Measurements from ENCODE around the gene CDC42BPA. TPM values are rescaled to one million over a fixed set of nuclear protein-coding genes. Genes with fewer than 3 reads are reported as not detected.

The CDC42BPA gene
- total and polyA plus RNA-seq, 2 of the 13 experiments (the other 11 are each of a cell fraction or from before 2014, with no cell fraction given): 6.5 to 16.0 TPM

DNA sequence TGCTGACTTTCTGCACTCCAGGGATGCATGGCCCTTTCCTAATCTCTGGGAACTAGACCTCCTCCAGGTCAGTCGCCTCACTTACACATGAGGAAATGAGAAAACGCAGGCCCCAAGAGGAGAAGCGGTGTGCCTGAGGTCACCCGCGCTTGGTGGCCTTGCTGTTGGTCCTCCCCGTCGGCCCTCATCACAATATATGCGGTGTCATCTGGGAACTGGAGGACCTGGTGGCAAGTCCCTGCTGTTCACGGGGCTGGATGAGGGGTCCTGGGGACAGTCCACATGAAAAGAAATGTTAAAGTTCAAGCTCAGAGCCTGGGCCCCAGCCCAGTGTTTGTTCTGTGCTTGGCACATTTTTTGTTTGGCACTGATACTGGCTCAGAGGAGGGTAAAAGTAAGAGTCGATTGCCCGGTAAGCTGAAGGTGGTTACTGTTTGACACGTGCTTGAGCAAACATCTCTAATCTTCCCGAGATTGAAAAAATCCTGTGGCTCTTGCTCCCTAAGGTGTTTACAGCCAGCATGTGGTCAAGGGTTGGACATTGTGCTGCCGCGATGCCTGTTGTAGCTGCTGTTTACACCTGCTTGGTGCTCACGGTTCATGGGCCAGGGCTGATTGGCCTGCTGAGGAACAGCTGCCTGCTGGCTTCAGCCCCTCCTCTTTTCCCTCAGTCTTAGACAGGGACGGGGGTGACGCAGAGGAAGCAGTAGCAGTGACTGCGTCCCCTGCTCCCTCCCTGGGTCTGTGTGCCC lies 373.0 kb downstream of the CDC42BPA start (continued):
- TF ChIP-seq, protein P1, sequence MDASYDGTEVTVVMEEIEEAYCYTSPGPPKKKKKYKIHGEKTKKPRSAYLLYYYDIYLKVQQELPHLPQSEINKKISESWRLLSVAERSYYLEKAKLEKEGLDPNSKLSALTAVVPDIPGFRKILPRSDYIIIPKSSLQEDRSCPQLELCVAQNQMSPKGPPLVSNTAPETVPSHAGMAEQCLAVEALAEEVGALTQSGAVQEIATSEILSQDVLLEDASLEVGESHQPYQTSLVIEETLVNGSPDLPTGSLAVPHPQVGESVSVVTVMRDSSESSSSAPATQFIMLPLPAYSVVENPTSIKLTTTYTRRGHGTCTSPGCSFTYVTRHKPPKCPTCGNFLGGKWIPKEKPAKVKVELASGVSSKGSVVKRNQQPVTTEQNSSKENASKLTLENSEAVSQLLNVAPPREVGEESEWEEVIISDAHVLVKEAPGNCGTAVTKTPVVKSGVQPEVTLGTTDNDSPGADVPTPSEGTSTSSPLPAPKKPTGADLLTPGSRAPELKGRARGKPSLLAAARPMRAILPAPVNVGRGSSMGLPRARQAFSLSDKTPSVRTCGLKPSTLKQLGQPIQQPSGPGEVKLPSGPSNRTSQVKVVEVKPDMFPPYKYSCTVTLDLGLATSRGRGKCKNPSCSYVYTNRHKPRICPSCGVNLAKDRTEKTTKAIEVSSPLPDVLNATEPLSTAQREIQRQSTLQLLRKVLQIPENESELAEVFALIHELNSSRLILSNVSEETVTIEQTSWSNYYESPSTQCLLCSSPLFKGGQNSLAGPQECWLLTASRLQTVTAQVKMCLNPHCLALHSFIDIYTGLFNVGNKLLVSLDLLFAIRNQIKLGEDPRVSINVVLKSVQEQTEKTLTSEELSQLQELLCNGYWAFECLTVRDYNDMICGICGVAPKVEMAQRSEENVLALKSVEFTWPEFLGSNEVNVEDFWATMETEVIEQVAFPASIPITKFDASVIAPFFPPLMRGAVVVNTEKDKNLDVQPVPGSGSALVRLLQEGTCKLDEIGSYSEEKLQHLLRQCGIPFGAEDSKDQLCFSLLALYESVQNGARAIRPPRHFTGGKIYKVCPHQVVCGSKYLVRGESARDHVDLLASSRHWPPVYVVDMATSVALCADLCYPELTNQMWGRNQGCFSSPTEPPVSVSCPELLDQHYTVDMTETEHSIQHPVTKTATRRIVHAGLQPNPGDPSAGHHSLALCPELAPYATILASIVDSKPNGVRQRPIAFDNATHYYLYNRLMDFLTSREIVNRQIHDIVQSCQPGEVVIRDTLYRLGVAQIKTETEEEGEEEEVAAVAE (CRISPR knock-in tag; IDR thresholded peaks at IDR 0.05; ENCODE audit: borderline replicate concordance): no peak
- TF ChIP-seq, protein P2, sequence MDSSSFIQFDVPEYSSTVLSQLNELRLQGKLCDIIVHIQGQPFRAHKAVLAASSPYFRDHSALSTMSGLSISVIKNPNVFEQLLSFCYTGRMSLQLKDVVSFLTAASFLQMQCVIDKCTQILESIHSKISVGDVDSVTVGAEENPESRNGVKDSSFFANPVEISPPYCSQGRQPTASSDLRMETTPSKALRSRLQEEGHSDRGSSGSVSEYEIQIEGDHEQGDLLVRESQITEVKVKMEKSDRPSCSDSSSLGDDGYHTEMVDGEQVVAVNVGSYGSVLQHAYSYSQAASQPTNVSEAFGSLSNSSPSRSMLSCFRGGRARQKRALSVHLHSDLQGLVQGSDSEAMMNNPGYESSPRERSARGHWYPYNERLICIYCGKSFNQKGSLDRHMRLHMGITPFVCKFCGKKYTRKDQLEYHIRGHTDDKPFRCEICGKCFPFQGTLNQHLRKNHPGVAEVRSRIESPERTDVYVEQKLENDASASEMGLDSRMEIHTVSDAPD (CRISPR knock-in tag; IDR thresholded peaks at IDR 0.05): peak; percentile 35; the same call in 1 of the 2 replicates
- TF ChIP-seq PRPF4 (IDR thresholded peaks at IDR 0.05; ENCODE audit: low read depth, low read length, poor library complexity, severe bottlenecking) (no peak), MATR3 (CRISPR knock-in tag; IDR thresholded peaks at IDR 0.05) (no peak), KDM5B (CRISPR knock-in tag; IDR thresholded peaks at IDR 0.05; ENCODE audit: borderline replicate concordance) (peak; percentile 64; the same call in 1 of the 2 replicates), KMT2A (CRISPR knock-in tag; IDR thresholded peaks at IDR 0.05) (peak; percentile 55; the same call in 1 of the 2 replicates), ZMYM2 (CRISPR knock-in tag; IDR thresholded peaks at IDR 0.05) (0 out of 2 replicates have a peak, but pooled peaks have one; percentile 35), PLRG1 (conservative IDR thresholded peaks at IDR 0.05) (no peak), ZNF34 (CRISPR knock-in tag; IDR thresholded peaks at IDR 0.05; ENCODE audit: borderline replicate concordance) (no peak), TCF12 (IDR thresholded peaks at IDR 0.05) (no peak), TCF12 (CRISPR knock-in tag; IDR thresholded peaks at IDR 0.05) (peak; percentile 41; the same call in 1 of the 2 replicates), ZNF549 (CRISPR knock-in tag; IDR thresholded peaks at IDR 0.05) (no peak), ZNF160 (CRISPR knock-in tag; IDR thresholded peaks at IDR 0.05) (no peak; the same call in 1 of the 2 replicates), SOX5 (CRISPR knock-in tag; IDR thresholded peaks at IDR 0.05; ENCODE audit: borderline replicate concordance) (peak; percentile 71; the same call in 1 of the 2 replicates), NR2F2 (IDR thresholded peaks at IDR 0.05; ENCODE audit: borderline replicate concordance, low read depth) (0 out of 2 replicates have a peak, but pooled peaks have one; percentile 34), FOXK2 (IDR thresholded peaks at IDR 0.05) (peak; percentile 97)
- TF ChIP-seq, protein P3, sequence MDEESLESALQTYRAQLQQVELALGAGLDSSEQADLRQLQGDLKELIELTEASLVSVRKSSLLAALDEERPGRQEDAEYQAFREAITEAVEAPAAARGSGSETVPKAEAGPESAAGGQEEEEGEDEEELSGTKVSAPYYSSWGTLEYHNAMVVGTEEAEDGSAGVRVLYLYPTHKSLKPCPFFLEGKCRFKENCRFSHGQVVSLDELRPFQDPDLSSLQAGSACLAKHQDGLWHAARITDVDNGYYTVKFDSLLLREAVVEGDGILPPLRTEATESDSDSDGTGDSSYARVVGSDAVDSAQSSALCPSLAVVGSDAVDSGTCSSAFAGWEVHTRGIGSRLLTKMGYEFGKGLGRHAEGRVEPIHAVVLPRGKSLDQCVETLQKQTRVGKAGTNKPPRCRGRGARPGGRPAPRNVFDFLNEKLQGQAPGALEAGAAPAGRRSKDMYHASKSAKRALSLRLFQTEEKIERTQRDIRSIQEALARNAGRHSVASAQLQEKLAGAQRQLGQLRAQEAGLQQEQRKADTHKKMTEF (CRISPR knock-in tag; IDR thresholded peaks at IDR 0.05): peak; percentile 59; the same call in 1 of the 2 replicates
- TF ChIP-seq, protein P4, sequence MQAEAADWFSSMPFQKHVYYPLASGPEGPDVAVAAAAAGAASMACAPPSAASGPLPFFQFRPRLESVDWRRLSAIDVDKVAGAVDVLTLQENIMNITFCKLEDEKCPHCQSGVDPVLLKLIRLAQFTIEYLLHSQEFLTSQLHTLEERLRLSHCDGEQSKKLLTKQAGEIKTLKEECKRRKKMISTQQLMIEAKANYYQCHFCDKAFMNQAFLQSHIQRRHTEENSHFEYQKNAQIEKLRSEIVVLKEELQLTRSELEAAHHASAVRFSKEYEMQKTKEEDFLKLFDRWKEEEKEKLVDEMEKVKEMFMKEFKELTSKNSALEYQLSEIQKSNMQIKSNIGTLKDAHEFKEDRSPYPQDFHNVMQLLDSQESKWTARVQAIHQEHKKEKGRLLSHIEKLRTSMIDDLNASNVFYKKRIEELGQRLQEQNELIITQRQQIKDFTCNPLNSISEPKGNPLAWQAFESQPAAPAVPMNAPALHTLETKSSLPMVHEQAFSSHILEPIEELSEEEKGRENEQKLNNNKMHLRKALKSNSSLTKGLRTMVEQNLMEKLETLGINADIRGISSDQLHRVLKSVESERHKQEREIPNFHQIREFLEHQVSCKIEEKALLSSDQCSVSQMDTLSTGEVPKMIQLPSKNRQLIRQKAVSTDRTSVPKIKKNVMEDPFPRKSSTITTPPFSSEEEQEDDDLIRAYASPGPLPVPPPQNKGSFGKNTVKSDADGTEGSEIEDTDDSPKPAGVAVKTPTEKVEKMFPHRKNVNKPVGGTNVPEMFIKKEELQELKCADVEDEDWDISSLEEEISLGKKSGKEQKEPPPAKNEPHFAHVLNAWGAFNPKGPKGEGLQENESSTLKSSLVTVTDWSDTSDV (CRISPR knock-in tag; IDR thresholded peaks at IDR 0.05): no peak
